Peyer's patch (tissue), 4 donors: Measurements from ENCODE around the gene KIF26B. TPM values are rescaled to one million over a fixed set of nuclear protein-coding genes. Genes with fewer than 3 reads are reported as not detected.

ENCODE experiments used
- DNase-seq, 3 donors: peaks; one replicate each; pipeline ENCODE4 v3.0.0-alpha.2; 2017 to 2019
- H3K27ac ChIP-seq, 4 donors: fragments of 200-600 bp; sonication (generic); one replicate each; pipeline ENCODE4 v1.5.1; 2016 to 2019
- H3K27me3 ChIP-seq, 2 donors: fragments of 200-600 bp; sonication (generic); one replicate each; pipeline ENCODE4 v1.5.1; 2019
- H3K36me3 ChIP-seq, 3 donors: fragments of 200-600 bp; sonication (generic); one replicate each; pipeline ENCODE4 v1.5.1; 2016 to 2019
- H3K4me1 ChIP-seq, 4 donors: fragments of 200-600 bp; sonication (generic); one replicate each; pipeline ENCODE4 v1.5.1; 2016 to 2019
- H3K4me3 ChIP-seq, 4 donors: fragments of 200-600 bp; sonication (generic); 1 replicate in 3 of 4; 2 replicates in 1 of 4; pipeline ENCODE4 v1.5.1; 2016 to 2019; ENCODE audit warnings: mild to moderate bottlenecking in 1 of 4
- H3K9me3 ChIP-seq, 4 donors: fragments of 200-600 bp; sonication (generic); one replicate each; pipeline ENCODE4 v1.5.1; 2016 to 2019; ENCODE audit warnings: mild to moderate bottlenecking in 1 of 4
- POLR2A ChIP-seq, 2 donors: fragments of 450-650 bp; IDR thresholded peaks; one replicate each; pipeline ENCODE4 v1.5.1; 2017; ENCODE audit warnings: antibody characterized with exemption in 2 of 2, mild to moderate bottlenecking in 2 of 2, moderate library complexity in 2 of 2
- total RNA-seq, 4 donors: library from RNA; depleted of rRNA; stranded (reverse); fragments of >200 nt; gene quantifications; one replicate each; pipeline ENCODE4 v1.1.0, GENCODE V29; 2016
- TF ChIP-seq, protein P1 (sequence below), 6 experiments: fragments of 450-650 bp in 4 of 6; fragments of 200-600 bp in 2 of 6; sonication (generic) in 1 of 6; IDR thresholded peaks; one replicate each; pipeline ENCODE4 v1.5.1; 2017 to 2019; ENCODE audit warnings: antibody characterized with exemption in 6 of 6, mild to moderate bottlenecking in 3 of 6, moderate library complexity in 1 of 6

The KIF26B gene
- total RNA-seq, 4 donors from 2014 or later: 0.70 to 1.6 (median 1.1) TPM

DNA sequence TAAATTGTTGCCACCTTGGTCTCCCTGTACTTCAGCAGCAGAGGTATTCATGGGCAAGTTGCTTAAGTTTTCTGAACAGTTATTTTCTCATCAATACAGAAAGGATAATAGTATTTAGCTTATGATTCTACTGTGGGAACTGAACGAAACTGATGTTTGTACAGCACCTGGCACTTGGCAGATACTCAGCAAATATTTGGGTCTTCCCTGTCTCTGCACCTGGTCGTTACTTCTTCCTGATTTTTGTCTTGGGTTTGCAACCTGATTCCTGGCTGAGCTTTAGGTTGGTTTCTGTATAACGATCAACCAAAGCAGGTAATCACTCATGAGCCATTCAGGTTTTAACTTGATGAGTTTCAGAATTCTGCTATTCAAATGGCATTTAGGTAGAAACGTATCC lies 490.6 kb downstream of the KIF26B start:
- TF ChIP-seq POLR2A (IDR thresholded peaks at IDR 0.05): no peak
- TF ChIP-seq, protein P1, sequence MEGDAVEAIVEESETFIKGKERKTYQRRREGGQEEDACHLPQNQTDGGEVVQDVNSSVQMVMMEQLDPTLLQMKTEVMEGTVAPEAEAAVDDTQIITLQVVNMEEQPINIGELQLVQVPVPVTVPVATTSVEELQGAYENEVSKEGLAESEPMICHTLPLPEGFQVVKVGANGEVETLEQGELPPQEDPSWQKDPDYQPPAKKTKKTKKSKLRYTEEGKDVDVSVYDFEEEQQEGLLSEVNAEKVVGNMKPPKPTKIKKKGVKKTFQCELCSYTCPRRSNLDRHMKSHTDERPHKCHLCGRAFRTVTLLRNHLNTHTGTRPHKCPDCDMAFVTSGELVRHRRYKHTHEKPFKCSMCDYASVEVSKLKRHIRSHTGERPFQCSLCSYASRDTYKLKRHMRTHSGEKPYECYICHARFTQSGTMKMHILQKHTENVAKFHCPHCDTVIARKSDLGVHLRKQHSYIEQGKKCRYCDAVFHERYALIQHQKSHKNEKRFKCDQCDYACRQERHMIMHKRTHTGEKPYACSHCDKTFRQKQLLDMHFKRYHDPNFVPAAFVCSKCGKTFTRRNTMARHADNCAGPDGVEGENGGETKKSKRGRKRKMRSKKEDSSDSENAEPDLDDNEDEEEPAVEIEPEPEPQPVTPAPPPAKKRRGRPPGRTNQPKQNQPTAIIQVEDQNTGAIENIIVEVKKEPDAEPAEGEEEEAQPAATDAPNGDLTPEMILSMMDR (IDR thresholded peaks at IDR 0.05): no peak
- Histone ChIP-seq H3K4me3 (no peak overlapping the region), H3K36me3 (no peaks in the 10 kb centered on the region), H3K9me3 (peaks cover 0 to 15% (median 2%) of the 10 kb centered on the region in 4 donors), H3K4me1 (no peaks in the 10 kb centered on the region), H3K27me3 (no peaks in the 10 kb centered on the region), H3K27ac (no peak overlapping the region)
- DNase-seq: no peak

DNA sequence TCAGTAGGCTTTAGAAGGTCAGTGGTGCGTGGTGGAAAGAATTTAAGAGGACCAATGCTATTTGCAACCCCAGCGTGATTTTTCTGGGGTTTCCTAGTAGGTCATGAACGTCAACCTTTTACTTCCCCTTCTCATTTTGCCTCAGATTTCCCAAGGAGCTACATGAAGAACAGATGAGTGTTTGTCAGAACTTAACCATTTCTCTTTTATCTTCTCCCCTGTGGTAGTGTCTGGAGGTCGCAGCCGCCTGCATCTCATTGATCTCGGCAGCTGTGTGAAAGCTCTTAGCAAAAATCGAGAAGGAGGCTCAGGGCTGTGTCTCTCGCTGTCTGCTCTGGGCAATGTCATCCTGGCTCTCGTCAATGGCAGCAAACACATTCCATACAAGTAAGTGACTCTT lies 491.1 kb downstream of the KIF26B start:
- Histone ChIP-seq H3K4me3 (no peak overlapping the region), H3K9me3 (peaks cover 0 to 11% (median 2%) of the 10 kb centered on the region in 4 donors), H3K27me3 (no peaks in the 10 kb centered on the region), H3K36me3 (no peaks in the 10 kb centered on the region), H3K27ac (no peak overlapping the region), H3K4me1 (no peaks in the 10 kb centered on the region)
- TF ChIP-seq, protein P1 (IDR thresholded peaks at IDR 0.05): no peak
- TF ChIP-seq POLR2A (IDR thresholded peaks at IDR 0.05): no peak
- DNase-seq: no peak

DNA sequence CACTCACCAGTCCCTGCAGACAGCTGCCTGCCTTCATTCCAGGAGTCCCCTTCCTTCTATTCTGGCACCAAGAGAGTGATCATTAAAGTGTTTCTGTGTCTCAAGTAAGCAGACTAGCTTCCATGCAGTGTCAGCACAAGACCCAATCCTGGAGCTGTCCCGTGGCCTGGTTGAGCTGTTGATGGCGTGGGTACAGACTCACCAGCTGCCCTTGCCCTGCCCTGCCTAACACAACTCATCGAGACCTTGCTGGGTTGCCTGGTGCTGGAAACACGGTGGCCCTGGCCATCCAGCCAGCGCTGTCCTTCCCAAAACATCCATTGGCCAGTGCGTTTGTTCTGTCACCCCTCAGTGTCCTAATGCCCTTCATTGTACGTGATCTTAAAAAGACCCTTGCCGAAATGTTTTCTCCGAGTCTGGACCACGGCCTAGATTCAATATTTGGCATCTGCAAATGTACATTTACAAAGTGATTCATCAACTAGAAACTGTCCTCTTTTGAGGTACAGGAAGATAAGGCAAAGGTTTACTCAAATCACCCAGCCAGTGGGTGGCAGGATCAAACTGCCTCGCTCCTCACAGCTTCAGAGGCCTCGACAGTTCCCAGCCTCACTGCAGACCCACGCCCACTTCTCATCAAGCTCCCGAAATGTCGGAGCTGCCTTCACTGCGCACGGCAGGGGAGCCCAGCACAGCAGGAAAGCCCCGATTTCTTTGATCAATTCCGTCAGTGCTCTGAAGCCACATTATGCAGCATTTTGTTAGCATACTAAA lies 494.2 kb downstream of the KIF26B start:
- no peaks in the 10 kb centered on the region for H3K4me1 ChIP-seq
- H3K9me3 ChIP-seq: no peaks in the 10 kb centered on the region
- TF ChIP-seq POLR2A (IDR thresholded peaks at IDR 0.05): no peak
- TF ChIP-seq, protein P1 (IDR thresholded peaks at IDR 0.05): no peak
- no peak for DNase-seq
- H3K36me3 ChIP-seq: no peaks in the 10 kb centered on the region
- H3K4me3 ChIP-seq: no peak overlapping the region
- H3K27me3 ChIP-seq: no peaks in the 10 kb centered on the region
- H3K27ac ChIP-seq: no peak overlapping the region

DNA sequence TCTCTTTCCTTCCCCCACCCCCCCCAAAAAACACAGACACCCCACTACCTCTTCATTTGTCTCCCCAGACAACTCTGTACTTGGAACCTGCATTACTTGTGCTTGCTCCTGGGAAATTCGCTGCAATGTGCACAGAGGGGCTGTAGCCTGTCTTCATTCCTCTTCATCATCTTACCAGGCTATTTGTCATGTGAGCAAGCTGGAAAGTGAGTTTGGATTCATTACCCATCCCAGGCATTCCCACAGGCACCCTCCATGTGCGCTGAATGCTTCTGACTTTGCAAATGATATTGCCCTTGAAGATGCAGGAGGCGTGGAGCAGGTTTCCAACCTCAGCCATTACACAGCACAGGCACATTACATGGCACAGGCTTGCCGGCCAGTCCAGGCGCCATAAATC lies 494.9 kb downstream of the KIF26B start:
- Histone ChIP-seq H3K4me3 (no peak overlapping the region), H3K4me1 (no peaks in the 10 kb centered on the region), H3K27me3 (no peaks in the 10 kb centered on the region), H3K9me3 (no peaks in the 10 kb centered on the region), H3K36me3 (no peaks in the 10 kb centered on the region), H3K27ac (no peak overlapping the region)
- TF ChIP-seq POLR2A (IDR thresholded peaks at IDR 0.05): no peak
- TF ChIP-seq, protein P1 (IDR thresholded peaks at IDR 0.05): no peak
- DNase-seq: no peak

DNA sequence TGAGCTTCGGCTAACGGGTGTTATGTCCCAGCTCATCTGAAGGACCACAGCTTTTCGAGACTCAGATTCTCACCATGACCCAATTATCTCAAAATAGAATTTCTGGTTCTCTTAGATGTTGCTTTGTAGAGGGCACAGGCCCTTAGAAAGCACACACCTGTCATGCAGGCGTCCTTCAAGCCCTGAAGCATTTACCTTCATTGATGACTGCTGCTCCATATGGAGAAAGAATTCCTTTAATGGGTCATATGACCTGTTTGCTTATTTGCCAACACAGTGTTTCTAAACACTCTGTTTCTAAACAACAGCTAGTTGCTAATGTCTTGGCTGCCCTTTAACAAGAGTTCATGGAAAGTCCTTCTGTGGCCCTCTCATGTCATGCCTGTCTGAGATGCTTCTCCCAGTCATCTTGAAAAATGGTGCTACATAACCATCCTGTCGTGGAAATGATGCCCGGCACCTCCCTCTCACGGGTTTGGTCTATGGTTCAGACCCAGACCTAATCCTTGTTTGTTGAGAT lies 495.7 kb downstream of the KIF26B start:
- Histone ChIP-seq H3K4me3 (no peak overlapping the region), H3K36me3 (no peaks in the 10 kb centered on the region), H3K4me1 (no peaks in the 10 kb centered on the region), H3K27ac (no peak overlapping the region), H3K9me3 (no peaks in the 10 kb centered on the region), H3K27me3 (no peaks in the 10 kb centered on the region)
- TF ChIP-seq POLR2A (IDR thresholded peaks at IDR 0.05): no peak
- TF ChIP-seq, protein P1 (IDR thresholded peaks at IDR 0.05): no peak
- DNase-seq: no peak
